ENCODE results near the gene GCNA.
"Not testable (repeated sequence)": the region's sequence is repeated elsewhere in the genome, so short reads cannot be mapped to it uniquely, and the experiment has no call there.

GCNA gene

DNA sequence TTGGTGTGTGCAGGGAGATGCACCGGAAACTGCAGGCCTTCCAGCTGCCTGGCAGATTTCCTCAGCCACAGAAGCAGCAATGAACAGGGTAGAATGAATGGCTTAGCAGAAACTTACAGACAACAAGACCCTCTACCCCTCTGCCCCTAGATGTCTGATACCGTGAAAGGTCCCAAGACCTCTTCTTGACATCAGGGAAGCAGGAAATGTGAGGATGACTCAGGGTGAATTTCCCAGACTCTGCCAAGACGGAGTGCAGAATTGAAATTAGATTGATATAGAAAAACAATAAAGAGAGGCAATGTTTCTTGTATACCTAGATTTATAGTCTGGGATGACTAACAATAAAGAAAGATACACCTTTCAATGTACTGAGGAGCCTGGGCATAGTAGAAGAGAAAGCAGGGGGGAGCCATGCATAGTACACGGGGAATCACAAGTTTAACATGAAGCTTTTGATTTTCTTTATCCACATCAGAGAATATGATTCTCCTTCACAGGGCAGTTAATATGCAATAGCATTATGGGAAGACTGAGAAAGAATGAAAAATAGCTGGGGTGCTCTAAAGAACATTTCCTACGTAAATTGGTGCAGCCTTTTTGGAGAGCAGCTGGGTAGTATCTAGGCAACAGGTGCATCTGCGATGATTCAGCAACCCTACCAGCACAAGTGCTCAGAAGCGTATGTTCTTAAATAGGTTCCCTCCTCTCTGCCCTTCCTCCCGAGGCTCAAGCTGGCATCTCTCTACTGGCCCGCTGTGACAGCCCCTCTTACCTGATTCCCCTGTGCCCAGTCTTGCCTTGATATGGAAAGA is 58.4 kb downstream of the GCNA start:
- no peak overlapping the region for H3K4me3 ChIP-seq (ENCODE audit: low read depth in 1 of 2, low read length in 2 of 2)
- H3K36me3 ChIP-seq (ENCODE audit: control insufficient read depth in 1 of 2, insufficient read depth in 2 of 2, low read length in 2 of 2), result no peaks in the 10 kb centered on the region
- no peaks in the 10 kb centered on the region for H3K27me3 ChIP-seq (ENCODE audit: control insufficient read depth in 1 of 2, insufficient read depth in 2 of 2, low read length in 2 of 2)
- no peaks in the 10 kb centered on the region for H3K9me3 ChIP-seq (ENCODE audit: control insufficient read depth in 1 of 2, low read length in 2 of 2)
- H3K9ac ChIP-seq (ENCODE audit: low read depth in 1 of 2, low read length in 2 of 2), result no peak overlapping the region
- no peak overlapping the region for H3K27ac ChIP-seq (ENCODE audit: low read depth, low read length)
- H3K4me1 ChIP-seq (ENCODE audit: control insufficient read depth in 1 of 2, insufficient read depth in 2 of 2, low read length in 2 of 2), result peaks cover 0 to 10% of the 10 kb centered on the region in 2 donors

DNA sequence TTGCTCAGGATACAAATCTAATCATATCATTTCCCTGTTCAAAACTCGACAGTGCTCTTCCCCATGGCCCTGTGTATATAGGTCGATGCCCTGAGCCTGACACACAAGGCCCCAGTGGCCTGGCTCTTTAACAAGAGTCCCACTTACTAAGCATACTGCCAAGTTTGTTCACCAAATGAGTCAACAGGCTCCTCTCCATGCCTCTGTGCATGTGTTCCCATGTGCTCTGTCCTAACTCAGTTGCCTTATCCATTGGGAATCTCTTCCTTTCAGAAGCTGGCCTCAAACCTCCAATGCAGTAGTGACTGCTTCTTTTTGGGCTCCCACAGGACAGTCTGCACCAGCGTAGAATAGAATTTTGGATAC is 59.0 kb downstream of the GCNA start:
- peaks cover 0 to 10% of the 10 kb centered on the region in 2 donors for H3K4me1 ChIP-seq (ENCODE audit: control insufficient read depth in 1 of 2, insufficient read depth in 2 of 2, low read length in 2 of 2)
- H3K27ac ChIP-seq (ENCODE audit: low read depth, low read length), result no peak overlapping the region
- no peaks in the 10 kb centered on the region for H3K36me3 ChIP-seq (ENCODE audit: control insufficient read depth in 1 of 2, insufficient read depth in 2 of 2, low read length in 2 of 2)
- no peaks in the 10 kb centered on the region for H3K9me3 ChIP-seq (ENCODE audit: control insufficient read depth in 1 of 2, low read length in 2 of 2)
- no peaks in the 10 kb centered on the region for H3K27me3 ChIP-seq (ENCODE audit: control insufficient read depth in 1 of 2, insufficient read depth in 2 of 2, low read length in 2 of 2)
- H3K9ac ChIP-seq (ENCODE audit: low read depth in 1 of 2, low read length in 2 of 2), result no peak overlapping the region
- no peak overlapping the region for H3K4me3 ChIP-seq (ENCODE audit: low read depth in 1 of 2, low read length in 2 of 2)

DNA sequence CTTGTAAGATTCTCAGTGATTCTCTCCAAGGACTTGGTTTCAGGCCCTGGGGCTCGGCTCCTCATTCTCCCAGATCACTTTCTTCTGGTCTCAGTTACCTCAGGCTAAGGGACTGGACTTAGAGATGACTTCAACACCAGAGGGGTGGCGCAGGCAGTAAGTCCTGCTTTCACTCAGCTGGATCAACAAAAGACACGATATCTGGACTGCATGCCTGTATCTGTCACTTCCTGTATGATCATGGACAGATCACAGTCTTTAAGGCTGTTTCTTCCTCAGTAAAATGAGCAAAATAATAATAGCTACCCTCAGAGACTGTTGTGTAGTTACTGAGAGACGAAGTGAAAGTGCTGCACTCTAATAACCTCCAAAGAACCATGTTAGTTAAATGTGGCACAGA is 59.6 kb downstream of the GCNA start:
- Histone ChIP-seq H3K9me3 (ENCODE audit: control insufficient read depth in 1 of 2, low read length in 2 of 2) (no peaks in the 10 kb centered on the region), H3K36me3 (ENCODE audit: control insufficient read depth in 1 of 2, insufficient read depth in 2 of 2, low read length in 2 of 2) (no peaks in the 10 kb centered on the region), H3K9ac (ENCODE audit: low read depth in 1 of 2, low read length in 2 of 2) (no peak overlapping the region), H3K27me3 (ENCODE audit: control insufficient read depth in 1 of 2, insufficient read depth in 2 of 2, low read length in 2 of 2) (no peaks in the 10 kb centered on the region), H3K4me3 (ENCODE audit: low read depth in 1 of 2, low read length in 2 of 2) (no peak overlapping the region), H3K4me1 (ENCODE audit: control insufficient read depth in 1 of 2, insufficient read depth in 2 of 2, low read length in 2 of 2) (peaks cover 0 to 8% of the 10 kb centered on the region in 2 donors), H3K27ac (ENCODE audit: low read depth, low read length) (no peak overlapping the region)

DNA sequence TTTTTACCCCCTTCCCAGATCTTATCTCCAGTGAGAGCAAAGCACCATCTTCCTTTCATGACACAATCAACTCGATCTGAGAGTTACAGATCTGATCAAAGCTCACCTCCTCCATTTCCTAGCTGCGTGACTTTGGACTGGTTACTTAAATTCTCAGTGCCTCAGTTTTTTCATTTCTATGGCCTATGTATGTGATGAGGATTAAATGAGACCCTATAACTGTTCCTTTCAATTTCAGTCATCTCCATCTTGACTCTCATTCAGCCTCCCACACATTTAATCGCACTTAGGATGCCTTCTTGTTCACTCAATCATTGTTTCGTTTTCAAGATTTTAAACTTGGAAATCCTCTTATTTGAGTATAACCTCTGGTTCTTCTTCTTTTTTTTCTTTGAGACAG is 60.2 kb downstream of the GCNA start:
- H3K27ac ChIP-seq (ENCODE audit: low read depth, low read length), result no peak overlapping the region
- no peaks in the 10 kb centered on the region for H3K36me3 ChIP-seq (ENCODE audit: control insufficient read depth in 1 of 2, insufficient read depth in 2 of 2, low read length in 2 of 2)
- H3K27me3 ChIP-seq (ENCODE audit: control insufficient read depth in 1 of 2, insufficient read depth in 2 of 2, low read length in 2 of 2), result no peaks in the 10 kb centered on the region
- peaks cover 0 to 2% of the 10 kb centered on the region in 2 donors for H3K4me1 ChIP-seq (ENCODE audit: control insufficient read depth in 1 of 2, insufficient read depth in 2 of 2, low read length in 2 of 2)
- H3K9ac ChIP-seq (ENCODE audit: low read depth in 1 of 2, low read length in 2 of 2), result no peak overlapping the region
- no peaks in the 10 kb centered on the region for H3K9me3 ChIP-seq (ENCODE audit: control insufficient read depth in 1 of 2, low read length in 2 of 2)
- H3K4me3 ChIP-seq (ENCODE audit: low read depth in 1 of 2, low read length in 2 of 2), result no peak overlapping the region

DNA sequence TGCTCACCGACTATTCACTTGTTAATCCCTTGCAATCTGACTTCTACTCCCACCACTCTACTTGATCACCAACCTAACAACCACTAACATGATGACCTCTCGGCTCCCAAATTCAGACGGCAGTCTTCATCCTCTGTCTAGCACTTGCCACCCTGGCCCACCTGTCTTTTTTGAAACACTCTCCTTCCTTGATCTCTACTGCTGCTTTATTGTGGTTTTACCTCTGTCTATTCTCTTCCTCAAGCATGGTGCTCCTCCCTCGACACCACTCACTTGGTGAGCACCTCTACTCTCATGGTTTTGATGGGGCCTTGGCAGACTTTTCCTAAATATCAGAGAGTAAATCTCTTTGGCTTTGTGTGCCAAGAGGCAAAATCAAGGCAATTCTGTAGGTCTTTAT is 61.8 kb downstream of the GCNA start:
- Histone ChIP-seq H3K4me1 (ENCODE audit: control insufficient read depth in 1 of 2, insufficient read depth in 2 of 2, low read length in 2 of 2) (no peaks in the 10 kb centered on the region), H3K27me3 (ENCODE audit: control insufficient read depth in 1 of 2, insufficient read depth in 2 of 2, low read length in 2 of 2) (no peaks in the 10 kb centered on the region), H3K4me3 (ENCODE audit: low read depth in 1 of 2, low read length in 2 of 2) (no peak overlapping the region), H3K9ac (ENCODE audit: low read depth in 1 of 2, low read length in 2 of 2) (no peak overlapping the region), H3K9me3 (ENCODE audit: control insufficient read depth in 1 of 2, low read length in 2 of 2) (no peaks in the 10 kb centered on the region), H3K36me3 (ENCODE audit: control insufficient read depth in 1 of 2, insufficient read depth in 2 of 2, low read length in 2 of 2) (no peaks in the 10 kb centered on the region), H3K27ac (ENCODE audit: low read depth, low read length) (no peak overlapping the region)

DNA sequence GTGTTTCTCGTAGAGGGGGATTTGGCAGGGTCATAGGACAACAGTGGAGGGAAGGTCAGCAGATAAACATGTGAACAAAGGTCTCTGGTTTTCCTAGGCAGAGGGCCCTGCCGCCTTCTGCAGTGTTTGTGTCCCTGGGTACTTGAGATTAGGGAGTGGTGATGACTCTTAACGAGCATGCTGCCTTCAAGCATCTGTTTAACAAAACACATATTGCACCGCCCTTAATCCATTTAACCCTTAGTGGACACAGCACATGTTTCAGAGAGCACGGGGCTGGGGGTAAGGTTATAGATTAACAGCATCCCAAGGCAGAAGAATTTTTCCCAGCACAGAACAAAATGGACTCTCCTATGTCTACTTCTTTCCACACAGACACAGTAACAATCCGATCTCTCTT is 66.2 kb downstream of the GCNA start:
- not testable (repeated sequence) for H3K36me3 ChIP-seq (ENCODE audit: control insufficient read depth in 1 of 2, insufficient read depth in 2 of 2, low read length in 2 of 2); H3K27ac ChIP-seq (ENCODE audit: low read depth, low read length); H3K9ac ChIP-seq (ENCODE audit: low read depth in 1 of 2, low read length in 2 of 2); H3K4me3 ChIP-seq (ENCODE audit: low read depth in 1 of 2, low read length in 2 of 2); H3K4me1 ChIP-seq (ENCODE audit: control insufficient read depth in 1 of 2, insufficient read depth in 2 of 2, low read length in 2 of 2); H3K9me3 ChIP-seq (ENCODE audit: control insufficient read depth in 1 of 2, low read length in 2 of 2); H3K27me3 ChIP-seq (ENCODE audit: control insufficient read depth in 1 of 2, insufficient read depth in 2 of 2, low read length in 2 of 2)

DNA sequence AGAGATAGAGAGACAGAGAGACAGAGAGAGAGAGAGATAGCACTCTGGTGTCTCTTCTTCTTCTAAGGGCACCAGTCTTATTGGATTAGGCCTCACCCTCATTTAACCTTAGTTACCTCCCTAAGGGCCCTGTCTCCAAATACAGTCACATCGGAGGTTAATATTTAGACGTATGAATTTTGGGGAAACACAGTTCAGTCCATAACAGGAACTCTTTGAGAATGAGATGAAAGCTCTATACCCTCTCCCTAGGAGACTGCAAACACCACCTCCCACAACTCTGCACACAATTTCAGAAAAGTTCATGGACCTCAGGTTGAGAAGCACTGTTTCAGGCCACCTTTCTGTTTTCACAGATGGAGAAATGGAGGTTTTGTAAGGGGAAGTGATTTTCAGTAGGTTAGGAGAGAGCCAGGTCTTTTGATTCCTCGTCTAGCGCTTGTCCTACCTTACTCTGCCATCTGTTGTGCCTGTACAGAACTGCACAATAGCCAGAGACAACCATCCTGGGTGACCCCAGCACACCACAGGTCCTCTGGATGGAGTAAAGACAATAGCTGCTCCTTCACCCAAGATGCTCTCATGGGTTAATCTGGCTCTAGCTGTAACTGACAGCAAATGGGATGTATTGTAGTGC is 72.2 kb downstream of the GCNA start:
- no peaks in the 10 kb centered on the region for H3K36me3 ChIP-seq (ENCODE audit: control insufficient read depth in 1 of 2, insufficient read depth in 2 of 2, low read length in 2 of 2)
- H3K9me3 ChIP-seq (ENCODE audit: control insufficient read depth in 1 of 2, low read length in 2 of 2), result no peaks in the 10 kb centered on the region
- no peak overlapping the region for H3K9ac ChIP-seq (ENCODE audit: low read depth in 1 of 2, low read length in 2 of 2)
- H3K27me3 ChIP-seq (ENCODE audit: control insufficient read depth in 1 of 2, insufficient read depth in 2 of 2, low read length in 2 of 2), result no peaks in the 10 kb centered on the region
- H3K4me1 ChIP-seq (ENCODE audit: control insufficient read depth in 1 of 2, insufficient read depth in 2 of 2, low read length in 2 of 2), result peaks cover 0 to 4% of the 10 kb centered on the region in 2 donors
- no peak overlapping the region for H3K4me3 ChIP-seq (ENCODE audit: low read depth in 1 of 2, low read length in 2 of 2)
- no peak overlapping the region for H3K27ac ChIP-seq (ENCODE audit: low read depth, low read length)

DNA sequence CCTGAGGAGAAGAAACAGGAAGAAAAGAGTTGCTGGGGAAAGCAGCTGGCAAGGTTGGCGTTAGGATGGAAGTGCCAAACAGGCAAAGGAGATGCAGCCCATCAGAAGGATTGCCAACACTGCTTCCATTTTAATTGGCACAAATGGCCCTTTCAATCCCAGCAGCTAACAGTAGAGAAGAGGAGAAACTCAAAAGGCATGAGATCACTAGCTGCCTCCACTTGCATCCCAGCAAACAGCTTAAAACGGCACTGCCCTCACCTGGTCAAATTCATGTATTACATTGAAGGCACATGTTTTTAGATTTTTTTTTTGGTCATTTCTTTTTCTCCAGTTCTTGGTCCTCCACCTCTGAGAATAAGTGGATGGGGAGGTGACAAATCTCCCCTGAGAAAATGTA is 74.2 kb downstream of the GCNA start:
- H3K36me3 ChIP-seq (ENCODE audit: control insufficient read depth in 1 of 2, insufficient read depth in 2 of 2, low read length in 2 of 2), result no peaks in the 10 kb centered on the region
- peaks cover 0 to 4% of the 10 kb centered on the region in 2 donors for H3K4me1 ChIP-seq (ENCODE audit: control insufficient read depth in 1 of 2, insufficient read depth in 2 of 2, low read length in 2 of 2)
- no peak overlapping the region for H3K9ac ChIP-seq (ENCODE audit: low read depth in 1 of 2, low read length in 2 of 2)
- no peak overlapping the region for H3K4me3 ChIP-seq (ENCODE audit: low read depth in 1 of 2, low read length in 2 of 2)
- no peaks in the 10 kb centered on the region for H3K27me3 ChIP-seq (ENCODE audit: control insufficient read depth in 1 of 2, insufficient read depth in 2 of 2, low read length in 2 of 2)
- H3K27ac ChIP-seq (ENCODE audit: low read depth, low read length), result no peak overlapping the region
- no peaks in the 10 kb centered on the region for H3K9me3 ChIP-seq (ENCODE audit: control insufficient read depth in 1 of 2, low read length in 2 of 2)

DNA sequence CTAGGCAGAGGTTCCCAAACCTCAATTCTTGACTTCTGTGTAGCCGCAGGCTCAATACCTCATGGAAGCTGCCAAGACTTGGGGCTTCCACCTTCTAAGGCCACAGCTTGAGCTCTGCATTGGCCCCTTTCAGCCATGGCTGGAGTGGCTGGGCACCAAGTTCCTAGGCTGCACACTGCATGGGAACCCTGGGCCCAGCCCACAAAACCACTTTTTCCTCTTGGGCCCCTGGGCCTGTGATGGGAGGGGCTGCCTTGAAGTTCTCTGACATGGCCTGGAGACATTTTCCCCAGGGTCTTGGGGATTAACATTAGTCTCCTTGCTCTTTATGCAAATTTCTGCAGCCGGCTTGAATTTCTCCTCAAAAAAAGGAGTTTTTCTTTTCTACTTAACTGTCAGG is 75.1 kb downstream of the GCNA start:
- no peak overlapping the region for H3K4me3 ChIP-seq (ENCODE audit: low read depth in 1 of 2, low read length in 2 of 2)

DNA sequence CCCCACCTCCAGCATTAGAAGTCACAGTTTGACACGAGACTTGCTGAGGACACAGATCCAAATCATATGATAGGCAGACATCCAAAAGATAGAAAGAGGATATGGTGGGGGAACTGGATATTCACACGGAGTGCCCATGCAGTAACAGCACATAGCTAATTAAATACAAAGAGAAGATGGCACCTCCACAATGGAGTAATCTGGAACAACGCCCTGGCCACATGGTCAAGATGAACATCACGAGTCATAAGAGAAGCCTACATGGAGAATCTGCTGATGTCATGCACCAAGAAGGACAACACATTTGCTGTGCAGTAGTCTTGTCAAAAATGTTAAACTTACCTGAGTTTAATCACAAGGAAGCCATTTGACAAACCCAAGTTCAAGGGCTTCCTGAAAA is 79.0 kb downstream of the GCNA start:
- no peaks in the 10 kb centered on the region for H3K9me3 ChIP-seq (ENCODE audit: control insufficient read depth in 1 of 2, low read length in 2 of 2)
- no peaks in the 10 kb centered on the region for H3K4me1 ChIP-seq (ENCODE audit: control insufficient read depth in 1 of 2, insufficient read depth in 2 of 2, low read length in 2 of 2)
- H3K27ac ChIP-seq (ENCODE audit: low read depth, low read length), result no peak overlapping the region
- no peak overlapping the region for H3K4me3 ChIP-seq (ENCODE audit: low read depth in 1 of 2, low read length in 2 of 2)
- H3K36me3 ChIP-seq (ENCODE audit: control insufficient read depth in 1 of 2, insufficient read depth in 2 of 2, low read length in 2 of 2), result no peaks in the 10 kb centered on the region
- H3K27me3 ChIP-seq (ENCODE audit: control insufficient read depth in 1 of 2, insufficient read depth in 2 of 2, low read length in 2 of 2), result no peaks in the 10 kb centered on the region
- H3K9ac ChIP-seq (ENCODE audit: low read depth in 1 of 2, low read length in 2 of 2), result no peak overlapping the region

More for the DNA sequence above, 75.1 kb downstream of the GCNA start:
- H3K4me1 ChIP-seq (ENCODE audit: control insufficient read depth in 1 of 2, insufficient read depth in 2 of 2, low read length in 2 of 2), result peaks cover 0 to 4% of the 10 kb centered on the region in 2 donors
- no peaks in the 10 kb centered on the region for H3K27me3 ChIP-seq (ENCODE audit: control insufficient read depth in 1 of 2, insufficient read depth in 2 of 2, low read length in 2 of 2)
- H3K9ac ChIP-seq (ENCODE audit: low read depth in 1 of 2, low read length in 2 of 2), result no peak overlapping the region
- H3K27ac ChIP-seq (ENCODE audit: low read depth, low read length), result no peak overlapping the region
- no peaks in the 10 kb centered on the region for H3K9me3 ChIP-seq (ENCODE audit: control insufficient read depth in 1 of 2, low read length in 2 of 2)
- no peaks in the 10 kb centered on the region for H3K36me3 ChIP-seq (ENCODE audit: control insufficient read depth in 1 of 2, insufficient read depth in 2 of 2, low read length in 2 of 2)
